Measurements from ENCODE around the gene FBXO11. TPM values are rescaled to one million over a fixed set of nuclear protein-coding genes. Genes with fewer than 3 reads are reported as not detected.
A peak's percentile ranks its signal among the peaks of the same experiment; 100 is the strongest.

The FBXO11 gene
- total and polyA plus RNA-seq, 12 donors: 21.7 to 61.7 (median 46.6) TPM

DNA sequence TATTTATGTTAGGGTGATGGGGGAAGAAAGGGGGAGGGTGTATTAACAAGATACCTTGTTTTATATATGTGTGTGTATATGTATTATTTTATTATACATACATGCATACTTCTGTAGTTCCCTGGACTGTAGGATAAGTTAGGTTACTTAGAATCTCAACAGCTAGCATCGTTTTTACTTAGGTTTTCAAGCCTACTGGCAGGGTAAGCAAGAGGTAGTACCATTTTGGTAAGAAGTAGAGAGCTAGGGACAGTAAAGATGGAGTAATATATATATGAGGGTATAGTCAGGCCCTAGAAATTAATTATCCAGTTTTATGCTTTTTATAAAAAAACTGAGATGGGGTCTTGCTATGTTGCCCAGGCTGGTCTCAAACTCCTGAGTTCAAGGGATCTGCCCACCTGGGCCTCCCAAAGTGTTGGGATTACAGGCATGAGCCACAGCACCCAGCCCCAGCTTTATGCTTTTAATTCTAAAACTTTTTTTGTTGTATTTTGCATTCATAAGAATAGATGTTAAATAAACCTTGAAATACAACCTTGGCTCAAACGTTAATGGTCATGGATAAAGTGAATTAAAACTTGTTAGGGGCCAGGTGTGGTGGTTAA lies 110.1 kb downstream of the FBXO11 start:
- no peak overlapping the region for H3K4me3 ChIP-seq
- no peak for DNase-seq
- H3K27ac ChIP-seq: no peak overlapping the region
- WGBS, 4 donors: 58 to 78% (median 73%) methylated on average over 2 of the region's 2 CpGs
- no peaks in the 10 kb centered on the region for H3K4me1 ChIP-seq (replicated peaks in 1 of 2)
- peaks cover 0 to 39% of the 10 kb centered on the region in 2 donors for H3K36me3 ChIP-seq (replicated peaks in 1 of 2)
- no peaks in the 10 kb centered on the region for H3K27me3 ChIP-seq
- no peak for TF ChIP-seq POLR2A (IDR thresholded peaks at IDR 0.05)
- TF ChIP-seq, protein P1, sequence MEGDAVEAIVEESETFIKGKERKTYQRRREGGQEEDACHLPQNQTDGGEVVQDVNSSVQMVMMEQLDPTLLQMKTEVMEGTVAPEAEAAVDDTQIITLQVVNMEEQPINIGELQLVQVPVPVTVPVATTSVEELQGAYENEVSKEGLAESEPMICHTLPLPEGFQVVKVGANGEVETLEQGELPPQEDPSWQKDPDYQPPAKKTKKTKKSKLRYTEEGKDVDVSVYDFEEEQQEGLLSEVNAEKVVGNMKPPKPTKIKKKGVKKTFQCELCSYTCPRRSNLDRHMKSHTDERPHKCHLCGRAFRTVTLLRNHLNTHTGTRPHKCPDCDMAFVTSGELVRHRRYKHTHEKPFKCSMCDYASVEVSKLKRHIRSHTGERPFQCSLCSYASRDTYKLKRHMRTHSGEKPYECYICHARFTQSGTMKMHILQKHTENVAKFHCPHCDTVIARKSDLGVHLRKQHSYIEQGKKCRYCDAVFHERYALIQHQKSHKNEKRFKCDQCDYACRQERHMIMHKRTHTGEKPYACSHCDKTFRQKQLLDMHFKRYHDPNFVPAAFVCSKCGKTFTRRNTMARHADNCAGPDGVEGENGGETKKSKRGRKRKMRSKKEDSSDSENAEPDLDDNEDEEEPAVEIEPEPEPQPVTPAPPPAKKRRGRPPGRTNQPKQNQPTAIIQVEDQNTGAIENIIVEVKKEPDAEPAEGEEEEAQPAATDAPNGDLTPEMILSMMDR (IDR thresholded peaks at IDR 0.05): no peak
- intact Hi-C loops (cut with DNase I): no loop called here
- no peaks in the 10 kb centered on the region for H3K9me3 ChIP-seq (replicated peaks in 1 of 3)

DNA sequence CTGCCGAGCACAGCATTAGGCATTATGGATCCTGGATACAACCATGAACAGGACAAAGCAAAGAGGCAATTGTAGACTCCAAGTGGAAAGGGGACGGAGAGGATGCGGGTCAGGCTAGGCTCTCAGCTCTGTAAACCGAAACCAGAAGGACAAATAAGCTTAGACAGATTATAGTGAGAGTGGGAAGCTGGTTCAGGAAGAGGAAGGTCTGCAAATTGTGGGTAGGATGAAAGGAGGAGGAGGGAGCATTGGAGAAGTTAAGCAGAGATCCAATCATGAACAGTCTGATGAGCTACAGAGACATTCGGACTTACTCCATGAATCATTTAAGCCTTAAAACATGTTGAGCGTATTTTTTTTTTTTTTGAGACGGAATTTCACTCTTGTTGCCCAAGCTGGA lies 120.3 kb downstream of the FBXO11 start:
- no peaks in the 10 kb centered on the region for H3K9me3 ChIP-seq (replicated peaks in 1 of 3)
- peaks cover 15 to 16% of the 10 kb centered on the region in 2 donors for H3K4me1 ChIP-seq (replicated peaks in 1 of 2)
- TF ChIP-seq POLR2A (IDR thresholded peaks at IDR 0.05): no peak
- TF ChIP-seq, protein P1 (IDR thresholded peaks at IDR 0.05): no peak
- H3K27me3 ChIP-seq: no peaks in the 10 kb centered on the region
- peak overlapping the region in 2 of 5 donors; percentile 25 to 37 for H3K27ac ChIP-seq
- DNase-seq: no peak
- intact Hi-C loops (cut with DNase I): loop anchor here in 1 of 2 donors (10.0 kb wide), 1 partner anchor 119 kb away; the partner anchor contains the start of gene FBXO11
- no peak overlapping the region for H3K4me3 ChIP-seq
- H3K36me3 ChIP-seq (replicated peaks in 1 of 2): no peaks in the 10 kb centered on the region
- WGBS, 4 donors: 40 to 58% (median 49%) methylated on average over 7 of the region's 7 CpGs

DNA sequence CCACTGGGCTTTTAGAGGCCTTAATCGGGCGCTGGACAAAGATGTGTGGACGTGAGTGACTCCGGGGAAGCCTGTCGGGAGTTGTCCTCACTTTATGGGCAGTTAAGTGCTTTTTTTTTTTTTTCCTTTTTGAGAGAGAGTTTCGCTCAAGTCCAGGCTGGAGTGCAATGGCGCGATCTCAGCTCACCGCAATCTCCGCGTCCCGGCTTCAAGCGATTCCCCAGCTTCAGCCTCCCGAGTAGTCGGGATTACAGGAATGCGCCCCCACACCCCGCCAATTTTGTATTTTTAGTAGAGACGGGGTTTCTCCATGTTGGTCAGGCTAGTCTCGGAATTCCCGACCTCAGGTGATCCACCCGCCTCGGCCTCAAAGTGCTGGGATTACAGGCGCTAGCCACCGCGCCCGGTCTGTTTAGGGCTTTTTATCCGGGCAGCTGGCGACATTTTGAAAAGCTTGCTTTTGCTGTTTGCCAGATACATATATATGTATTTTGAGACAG lies 121.9 kb downstream of the FBXO11 start:
- WGBS, 4 donors: 16 to 22% (median 19%) methylated on average over 23 to 28 of the region's 28 CpGs
- no peaks in the 10 kb centered on the region for H3K27me3 ChIP-seq
- peaks cover 15 to 16% of the 10 kb centered on the region in 2 donors for H3K4me1 ChIP-seq (replicated peaks in 1 of 2)
- DNase-seq: peak in 4 of 7 donors; percentile 28 to 58 (median 38)
- peak overlapping the region in 4 of 5 donors; percentile 95 to 98 (median 96) for H3K27ac ChIP-seq
- H3K9me3 ChIP-seq (replicated peaks in 1 of 3): no peaks in the 10 kb centered on the region
- intact Hi-C loops (cut with DNase I): loop anchor here in 1 of 2 donors (10.0 kb wide), 1 partner anchor 120 kb away; the partner anchor contains the start of gene FBXO11
- TF ChIP-seq, protein P1 (IDR thresholded peaks at IDR 0.05): no peak
- no peak for TF ChIP-seq POLR2A (IDR thresholded peaks at IDR 0.05)
- peak overlapping the region in 2 of 4 donors; percentile 78 to 93 for H3K4me3 ChIP-seq
- H3K36me3 ChIP-seq (replicated peaks in 1 of 2): no peaks in the 10 kb centered on the region

DNA sequence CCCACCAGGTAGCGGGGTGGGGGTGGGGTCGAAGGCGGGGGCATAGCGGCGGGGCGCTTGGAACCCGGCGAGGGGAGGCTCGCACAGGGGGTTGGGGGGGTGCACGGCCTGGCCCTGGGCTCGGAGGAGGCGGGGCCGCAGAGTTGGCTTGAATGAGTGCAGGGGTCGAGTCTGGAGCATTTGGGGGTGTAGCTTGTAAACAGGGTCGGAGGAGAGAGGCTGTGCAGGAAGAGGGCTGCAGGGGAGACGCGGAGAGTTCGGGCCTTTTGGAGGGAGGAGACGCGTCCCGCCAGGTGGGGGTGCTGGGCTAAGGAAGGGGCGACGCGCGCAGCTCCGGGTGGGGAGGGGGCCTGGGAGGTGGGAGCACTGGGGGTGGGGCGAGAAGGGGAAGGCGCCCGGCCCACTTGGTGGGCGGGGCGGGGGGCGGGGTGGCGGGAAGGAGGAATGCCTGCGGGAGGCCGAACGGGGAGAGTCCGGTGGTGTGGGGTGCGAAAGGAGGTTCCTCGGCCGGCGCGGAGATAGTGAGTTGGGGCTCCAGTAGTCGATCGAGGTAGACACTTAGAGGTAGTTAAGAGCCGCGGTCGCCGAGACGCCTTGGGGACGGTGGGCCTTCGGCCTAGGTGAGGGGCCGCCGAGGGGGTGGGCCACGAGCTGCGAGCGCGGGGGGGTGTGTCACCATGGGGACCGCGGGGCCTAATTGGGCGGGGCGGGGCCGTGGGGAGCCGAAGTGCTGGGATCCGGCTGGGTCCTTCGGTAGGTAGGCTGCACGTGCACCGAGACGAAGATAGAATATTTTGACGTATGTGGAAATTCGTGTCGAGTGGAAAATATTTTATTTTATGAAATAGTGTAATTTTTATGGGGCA lies 122.6 kb downstream of the FBXO11 start:
- TF ChIP-seq, protein P1 (IDR thresholded peaks at IDR 0.05): no peak
- no peak for TF ChIP-seq POLR2A (IDR thresholded peaks at IDR 0.05)
- H3K4me3 ChIP-seq: peak overlapping the region; percentile 29 to 93 (median 79)
- H3K27ac ChIP-seq: peak overlapping the region; percentile 89 to 98 (median 96)
- no peaks in the 10 kb centered on the region for H3K27me3 ChIP-seq
- H3K4me1 ChIP-seq (replicated peaks in 1 of 2): peaks cover 15 to 16% of the 10 kb centered on the region in 2 donors
- no peaks in the 10 kb centered on the region for H3K9me3 ChIP-seq (replicated peaks in 1 of 3)
- WGBS, 4 donors: 1% methylated on average over 32 to 71 of the region's 71 CpGs
- intact Hi-C loops (cut with DNase I): loop anchor here in 1 of 2 donors (10.0 kb wide), 1 partner anchor 121 kb away; the partner anchor contains the start of gene FBXO11
- peak; percentile 55 to 82 (median 78) for DNase-seq
- H3K36me3 ChIP-seq (replicated peaks in 1 of 2): no peaks in the 10 kb centered on the region

All from adrenal gland (tissue), 12 donors.